ENCODE results near the gene NTNG2. TPM values are rescaled to one million over a fixed set of nuclear protein-coding genes. Genes with fewer than 3 reads are reported as not detected.

The NTNG2 gene
- total RNA-seq, 2 donors from 2014 or later: 0.26 to 2.0 TPM

DNA sequence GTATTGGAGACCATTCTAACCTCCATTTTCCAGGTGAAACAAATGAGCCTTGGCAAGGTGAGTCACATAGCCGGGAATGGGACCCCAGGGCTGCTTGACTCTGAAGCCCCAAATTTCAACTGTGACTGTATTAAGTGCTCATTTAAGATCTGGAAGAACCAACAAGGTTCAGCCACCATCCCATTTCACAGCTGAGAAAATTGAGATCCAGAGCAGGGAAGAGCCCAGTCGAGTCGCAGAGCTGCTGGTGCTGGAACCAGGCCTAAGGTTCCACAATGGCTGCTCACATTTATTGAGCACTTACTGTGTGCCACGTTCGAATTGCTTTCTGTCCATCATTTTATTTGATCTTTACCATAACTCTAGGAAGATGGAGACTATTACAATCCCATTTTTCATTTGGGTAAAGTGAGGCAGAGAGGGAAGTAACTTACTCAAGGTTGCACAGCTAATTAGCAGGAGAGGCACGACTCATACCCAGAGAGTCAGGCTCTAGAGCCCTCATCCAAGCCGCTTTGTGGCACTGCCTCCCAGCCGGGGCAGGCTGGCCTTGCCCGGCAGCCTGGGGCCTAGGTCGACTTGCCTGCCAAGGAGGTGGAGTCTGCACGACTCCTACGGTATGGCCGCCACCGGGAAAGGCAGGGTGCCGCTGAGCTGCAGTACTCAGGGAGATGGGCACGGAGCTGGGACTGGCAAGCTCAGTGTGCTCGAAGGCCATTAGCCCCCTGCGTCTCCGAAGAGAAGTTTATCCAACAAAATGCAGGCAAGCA lies 4.3 kb upstream of the NTNG2 start:
- no peaks in the 10 kb centered on the region for H3K36me3 ChIP-seq (replicated peaks in 1 of 2; ENCODE audit: insufficient read depth in 1 of 2, low read depth in 2 of 2)
- TF ChIP-seq POLR2A (IDR thresholded peaks at IDR 0.05): no peak
- TF ChIP-seq, protein P1, sequence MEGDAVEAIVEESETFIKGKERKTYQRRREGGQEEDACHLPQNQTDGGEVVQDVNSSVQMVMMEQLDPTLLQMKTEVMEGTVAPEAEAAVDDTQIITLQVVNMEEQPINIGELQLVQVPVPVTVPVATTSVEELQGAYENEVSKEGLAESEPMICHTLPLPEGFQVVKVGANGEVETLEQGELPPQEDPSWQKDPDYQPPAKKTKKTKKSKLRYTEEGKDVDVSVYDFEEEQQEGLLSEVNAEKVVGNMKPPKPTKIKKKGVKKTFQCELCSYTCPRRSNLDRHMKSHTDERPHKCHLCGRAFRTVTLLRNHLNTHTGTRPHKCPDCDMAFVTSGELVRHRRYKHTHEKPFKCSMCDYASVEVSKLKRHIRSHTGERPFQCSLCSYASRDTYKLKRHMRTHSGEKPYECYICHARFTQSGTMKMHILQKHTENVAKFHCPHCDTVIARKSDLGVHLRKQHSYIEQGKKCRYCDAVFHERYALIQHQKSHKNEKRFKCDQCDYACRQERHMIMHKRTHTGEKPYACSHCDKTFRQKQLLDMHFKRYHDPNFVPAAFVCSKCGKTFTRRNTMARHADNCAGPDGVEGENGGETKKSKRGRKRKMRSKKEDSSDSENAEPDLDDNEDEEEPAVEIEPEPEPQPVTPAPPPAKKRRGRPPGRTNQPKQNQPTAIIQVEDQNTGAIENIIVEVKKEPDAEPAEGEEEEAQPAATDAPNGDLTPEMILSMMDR (IDR thresholded peaks at IDR 0.05): no peak
- H3K4me3 ChIP-seq: no peak overlapping the region
- peaks cover 0 to 20% of the 10 kb centered on the region in 2 donors for H3K27me3 ChIP-seq
- no peaks in the 10 kb centered on the region for H3K9me3 ChIP-seq
- H3K4me1 ChIP-seq: peaks cover 12% of the 10 kb centered on the region
- ATAC-seq: no peak
- H3K27ac ChIP-seq: no peak overlapping the region
- no peak for DNase-seq
- 60 to 69% methylated on average over 15 to 19 of the region's 19 CpGs for WGBS, 2 donors
- intact Hi-C loops (cut with DNase I): no loop called here

DNA sequence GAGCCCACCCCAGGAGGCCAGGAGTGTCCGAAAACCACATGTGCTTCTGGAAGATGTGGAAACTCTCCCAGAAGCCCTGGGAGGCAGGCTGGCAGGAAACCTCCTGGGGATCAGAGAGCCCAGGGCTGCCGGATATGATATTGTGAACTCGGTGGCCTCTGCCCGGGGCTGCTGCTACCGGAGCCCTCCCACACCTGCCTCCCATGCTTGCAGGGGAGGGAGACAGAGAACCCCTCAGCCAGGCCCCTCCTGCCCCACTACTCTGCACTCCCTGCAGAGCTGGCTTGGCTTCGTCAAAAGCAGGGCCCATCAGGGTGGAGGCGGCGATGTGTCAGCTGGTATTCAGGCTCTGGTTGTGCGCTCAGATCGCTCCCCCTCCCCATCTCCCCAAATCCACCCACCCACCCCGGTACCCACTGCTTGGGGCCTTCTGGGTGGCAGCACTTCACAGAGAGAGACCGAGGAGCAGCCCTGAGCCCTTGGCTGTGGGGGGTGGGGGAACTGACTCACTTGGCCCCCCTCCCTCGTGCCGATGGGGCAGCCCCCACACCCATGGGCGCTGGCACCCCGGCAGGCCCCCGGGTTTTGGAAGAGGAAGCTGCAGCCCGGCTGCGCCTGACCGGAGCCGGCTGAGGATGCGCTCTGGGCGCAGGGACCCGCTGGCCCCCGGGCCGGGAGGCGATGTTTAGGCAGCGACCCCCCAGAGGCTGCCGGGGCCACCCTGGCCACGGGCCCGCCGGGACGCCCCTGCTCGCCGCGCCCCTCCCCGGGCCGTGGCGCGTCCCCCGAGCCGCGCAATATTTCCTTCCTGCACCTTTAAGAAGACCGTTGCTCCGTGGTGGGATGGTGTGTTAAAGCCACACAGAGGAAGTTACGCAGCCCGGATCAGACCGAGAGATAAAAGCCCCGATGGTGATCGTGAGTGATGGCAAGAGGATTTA lies 786 bp upstream of the NTNG2 start:
- Histone ChIP-seq H3K4me3 (no peak overlapping the region), H3K9me3 (no peaks in the 10 kb centered on the region), H3K27ac (no peak overlapping the region), H3K4me1 (peaks cover 44% of the 10 kb centered on the region), H3K27me3 (peaks cover 0 to 39% of the 10 kb centered on the region in 2 donors), H3K36me3 (replicated peaks in 1 of 2; ENCODE audit: insufficient read depth in 1 of 2, low read depth in 2 of 2) (no peaks in the 10 kb centered on the region)
- ATAC-seq (no peak), DNase-seq (peak in 2 of 4 donors; percentile 26)
- intact Hi-C loops (cut with DNase I): no loop called here
- TF ChIP-seq, protein P1 (IDR thresholded peaks at IDR 0.05): no peak
- no peak for TF ChIP-seq POLR2A (IDR thresholded peaks at IDR 0.05)
- WGBS, 2 donors: 7 to 54% methylated on average over 6 to 50 of the region's 50 CpGs

DNA sequence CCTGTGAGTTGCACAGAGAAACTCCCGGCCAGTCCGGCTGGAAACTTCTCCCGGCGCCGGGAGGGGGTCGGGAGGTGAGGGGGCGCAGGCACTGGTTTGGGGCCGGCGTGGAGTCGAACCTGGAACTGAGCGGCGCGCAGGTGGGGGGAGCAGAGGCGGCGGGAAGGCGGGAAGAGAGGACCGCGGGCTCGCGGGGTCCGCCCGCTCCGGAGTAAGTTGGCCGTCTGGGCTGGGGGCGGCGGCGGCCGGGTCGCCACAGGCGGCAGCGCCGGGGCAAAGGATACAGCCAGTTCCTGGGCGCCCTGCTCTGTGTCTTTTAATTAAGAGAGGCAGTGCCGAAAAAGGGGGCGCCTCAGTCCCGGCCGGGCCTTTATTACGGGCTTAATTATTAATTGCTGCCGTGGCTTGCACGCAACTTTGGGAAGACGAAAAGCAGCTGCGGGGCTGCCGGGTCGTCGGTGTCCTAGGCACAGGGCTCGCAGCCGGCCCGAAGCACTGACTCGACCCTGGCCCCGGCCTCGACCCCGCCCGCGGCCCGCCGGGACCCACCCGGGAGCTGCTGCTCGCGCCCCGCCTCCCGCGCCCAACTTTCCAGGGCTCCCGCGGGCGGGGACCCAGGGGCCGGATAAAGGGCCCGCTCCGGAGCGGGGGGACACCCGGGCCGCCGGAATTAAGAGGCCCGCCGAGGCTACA lies 1.1 kb downstream of the NTNG2 start:
- Histone ChIP-seq H3K9me3 (no peaks in the 10 kb centered on the region), H3K27ac (no peak overlapping the region), H3K27me3 (peaks cover 0 to 39% of the 10 kb centered on the region in 2 donors), H3K4me3 (peak overlapping the region in 1 of 2 donors; percentile 11), H3K4me1 (peaks cover 45% of the 10 kb centered on the region), H3K36me3 (replicated peaks in 1 of 2; ENCODE audit: insufficient read depth in 1 of 2, low read depth in 2 of 2) (no peaks in the 10 kb centered on the region)
- DNase-seq (peak in 1 of 4 donors; percentile 12), ATAC-seq (no peak)
- WGBS, 2 donors: 1 to 3% methylated on average over 8 to 70 of the region's 74 CpGs
- TF ChIP-seq POLR2A (IDR thresholded peaks at IDR 0.05): no peak
- TF ChIP-seq, protein P1 (IDR thresholded peaks at IDR 0.05): no peak
- intact Hi-C loops (cut with DNase I): no loop called here

DNA sequence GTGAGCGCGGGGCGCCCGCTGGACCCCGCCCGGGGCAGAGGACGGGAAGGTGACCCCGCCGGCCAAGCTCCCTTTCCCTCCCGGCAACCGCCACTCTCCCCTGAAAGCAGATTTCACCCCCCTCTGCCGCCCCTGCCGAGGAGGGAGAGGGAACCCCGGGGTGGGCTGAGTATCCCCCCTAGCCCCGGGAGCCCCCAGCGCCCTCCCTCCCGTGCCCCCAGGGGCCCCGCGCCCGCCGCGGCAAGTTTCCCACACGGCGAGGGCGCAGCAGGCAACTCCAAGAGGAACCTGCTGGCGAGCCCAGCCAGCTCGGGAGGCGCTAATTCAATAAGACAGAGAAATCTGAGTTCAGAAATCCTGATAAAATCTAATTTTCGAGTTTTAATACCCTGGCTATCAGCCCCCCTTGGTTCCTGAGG lies 1.6 kb downstream of the NTNG2 start:
- intact Hi-C loops (cut with DNase I): no loop called here
- peaks cover 0 to 39% of the 10 kb centered on the region in 2 donors for H3K27me3 ChIP-seq

More for the DNA sequence above, 1.6 kb downstream of the NTNG2 start:
- peak overlapping the region in 1 of 2 donors; percentile 11 for H3K4me3 ChIP-seq
- TF ChIP-seq POLR2A (IDR thresholded peaks at IDR 0.05): no peak
- TF ChIP-seq, protein P1 (IDR thresholded peaks at IDR 0.05): no peak
- 0 to 1% methylated on average over 10 to 29 of the region's 29 CpGs for whole genome bisulfite sequencing, 2 donors
- peak in 1 of 4 donors; percentile 43 for DNase-seq
- peaks cover 51% of the 10 kb centered on the region for H3K4me1 ChIP-seq
- no peaks in the 10 kb centered on the region for H3K9me3 ChIP-seq
- H3K36me3 ChIP-seq (replicated peaks in 1 of 2; ENCODE audit: insufficient read depth in 1 of 2, low read depth in 2 of 2): no peaks in the 10 kb centered on the region
- H3K27ac ChIP-seq: no peak overlapping the region
- no peak for ATAC-seq

Measured in body of pancreas (tissue), 4 donors.